GM12865 (cell line): ENCODE results near the gene SH3BP5.

ENCODE experiments used
- DNase-seq: peaks from one replicate; pipeline ENCODE4 v3.0.0; 2010; ENCODE audit warnings: low read depth
- H3K4me3 ChIP-seq: 2 replicates; pipeline ENCODE4 v1.5.1; 2011; ENCODE audit warnings: mild to moderate bottlenecking, low read depth, low read length, control low read depth
- CTCF ChIP-seq: IDR thresholded peaks from 2 replicates; pipeline ENCODE4 v1.5.1; 2011; ENCODE audit warnings: low read length, control low read depth, low read depth, inconsistent platforms; ENCODE audit not compliant: insufficient read depth; ENCODE audit errors: missing control alignments

SH3BP5 gene

GRCh38 chr3:15279671-15280402 lies 52.5 kb downstream of the SH3BP5 start:
- H3K4me3 ChIP-seq: no peak overlapping the region
- TF ChIP-seq CTCF: no peak
- no peak for DNase-seq

- H3K4me3 ChIP-seq: no peak overlapping the region
- no peak for DNase-seq
- TF ChIP-seq CTCF: no peak
Observed at GRCh38 chr3:15279205-15279604, 53.2 kb downstream of the SH3BP5 start.

GRCh38 chr3:15277861-15278500 lies 54.4 kb downstream of the SH3BP5 start:
- TF ChIP-seq CTCF: no peak
- H3K4me3 ChIP-seq: no peak overlapping the region
- DNase-seq: no peak

GRCh38 chr3:15276028-15276724 lies 56.2 kb downstream of the SH3BP5 start:
- no peak overlapping the region for H3K4me3 ChIP-seq
- TF ChIP-seq CTCF: no peak
- no peak for DNase-seq

GRCh38 chr3:15273227-15273626 lies 59.2 kb downstream of the SH3BP5 start:
- H3K4me3 ChIP-seq: no peak overlapping the region
- DNase-seq: no peak
- TF ChIP-seq CTCF: no peak

GRCh38 chr3:15272426-15273196 lies 59.8 kb downstream of the SH3BP5 start:
- no peak for DNase-seq
- H3K4me3 ChIP-seq: no peak overlapping the region
- no peak for TF ChIP-seq CTCF
